Prostate gland (tissue), 2 donors: ENCODE data around the gene LYZL6. TPM values are rescaled to one million over a fixed set of nuclear protein-coding genes. Genes with fewer than 3 reads are reported as not detected.
A peak's percentile ranks its signal among the peaks of the same experiment; 100 is the strongest.
"Not testable (repeated sequence)": the region's sequence is repeated elsewhere in the genome, so short reads cannot be mapped to it uniquely, and the experiment has no call there.

Experiments used
- DNase-seq: peaks from one replicate; pipeline ENCODE4 v3.0.0-alpha.2; 2019; ENCODE audit warnings: low spot score
- H3K27ac ChIP-seq, 2 donors: fragments of 200-600 bp; sonication (generic); 2 replicates each; pipeline ENCODE4 v1.5.1; 2017 to 2019
- H3K27me3 ChIP-seq: fragments of 200-600 bp; sonication (generic); replicated peaks from 2 replicates; pipeline ENCODE4 v1.5.1; 2019; ENCODE audit not compliant: insufficient read depth
- H3K36me3 ChIP-seq, 2 donors: fragments of 200-600 bp; sonication (generic); 1 replicate in 1 of 2; 2 replicates in 1 of 2; pipeline versions ENCODE4 v1.5.1 to v1.8.1; 2017 to 2019
- H3K4me1 ChIP-seq: fragments of 200-600 bp; sonication (generic); replicated peaks from 2 replicates; pipeline ENCODE4 v1.5.1; 2019
- H3K4me3 ChIP-seq, 2 donors: fragments of 200-600 bp; sonication (generic); 2 replicates each; pipeline ENCODE4 v1.5.1; 2017 to 2019
- H3K9me3 ChIP-seq: fragments of 200-600 bp; sonication (generic); 2 replicates; pipeline ENCODE4 v1.5.1; 2017
- CTCF ChIP-seq, 4 experiments: fragments of 200-600 bp in 2 of 4; fragments of 450-650 bp in 2 of 4; sonication (generic) in 2 of 4; IDR thresholded peaks; 1 replicate in 3 of 4; 2 replicates in 1 of 4; pipeline ENCODE4 v1.5.1; 2016 to 2019; ENCODE audit warnings: antibody characterized with exemption in 4 of 4, mild to moderate bottlenecking in 2 of 4, moderate library complexity in 2 of 4
- POLR2A ChIP-seq: fragments of 450-650 bp; IDR thresholded peaks from one replicate; pipeline ENCODE4 v1.6.1; 2016; ENCODE audit warnings: antibody characterized with exemption, mild to moderate bottlenecking
- POLR2AphosphoS5 ChIP-seq: sonication (generic); formaldehyde crosslinking; IDR thresholded peaks from one replicate; pipeline ENCODE4 v1.6.1; 2017; ENCODE audit warnings: antibody characterized with exemption
- WGBS: methylation state at CpG from one replicate; pipeline ENCODE4 v1.1.5; 2018; 5-methylcytosine and 5-hydroxymethylcytosine counted together
- intact Hi-C: fragments of 100-400 bp; cut with DNase I; formaldehyde crosslinking; loops from one replicate; pipeline ENCODE4 v1.14.2; 2022
- total RNA-seq, 2 donors: library from RNA; depleted of rRNA; stranded (reverse); fragments of >200 nt; gene quantifications; one replicate each; pipeline ENCODE4 v1.1.0, GENCODE V29; 2016

LYZL6 gene
- total RNA-seq, 2 donors from 2014 or later, result 4.4 TPM; not detected in 1

- intact Hi-C loops, result no loop called here
- H3K4me3 ChIP-seq, result no peak overlapping the region
- no peaks in the 10 kb centered on the region for H3K36me3 ChIP-seq
- no peak for DNase-seq
- TF ChIP-seq POLR2A (no peak), CTCF (IDR thresholded peaks at IDR 0.05) (no peak), POLR2AphosphoS5 (no peak)
- no peaks in the 10 kb centered on the region for H3K27me3 ChIP-seq
- no peaks in the 10 kb centered on the region for H3K4me1 ChIP-seq
- 90% methylated on average over 9 of the region's 9 CpGs for WGBS
- H3K9me3 ChIP-seq, result no peaks in the 10 kb centered on the region
- H3K27ac ChIP-seq, result no peak overlapping the region
These were observed 41.8 kb downstream of the LYZL6 start for GRCh38 chr17:35901631-35902175.

- TF ChIP-seq CTCF (IDR thresholded peaks at IDR 0.05) (no peak), POLR2A (no peak), POLR2AphosphoS5 (no peak)
- no peaks in the 10 kb centered on the region for H3K4me1 ChIP-seq
- no peak for DNase-seq
- H3K9me3 ChIP-seq, result no peaks in the 10 kb centered on the region
- H3K4me3 ChIP-seq, result no peak overlapping the region
- no peak overlapping the region for H3K27ac ChIP-seq
- 37% methylated on average over 11 of the region's 11 CpGs for WGBS
- H3K27me3 ChIP-seq, result no peaks in the 10 kb centered on the region
- intact Hi-C loops, result no loop called here
- no peaks in the 10 kb centered on the region for H3K36me3 ChIP-seq
These were observed 42.6 kb downstream of the LYZL6 start for GRCh38 chr17:35900708-35901480.

- no peaks in the 10 kb centered on the region for H3K9me3 ChIP-seq
- no peaks in the 10 kb centered on the region for H3K36me3 ChIP-seq
- no peak overlapping the region for H3K4me3 ChIP-seq
- no peak overlapping the region for H3K27ac ChIP-seq
- DNase-seq, result no peak
- no peaks in the 10 kb centered on the region for H3K27me3 ChIP-seq
- WGBS, result 54% methylated on average over 5 of the region's 5 CpGs
- intact Hi-C loops, result no loop called here
- no peaks in the 10 kb centered on the region for H3K4me1 ChIP-seq
- no peak for TF ChIP-seq POLR2A
- TF ChIP-seq CTCF (IDR thresholded peaks at IDR 0.05), result no peak
- no peak for TF ChIP-seq POLR2AphosphoS5
These were observed 43.2 kb downstream of the LYZL6 start for GRCh38 chr17:35900280-35900679.

GRCh38 chr17:35898283-35899070 is 45.0 kb downstream of the LYZL6 start:
- no peaks in the 10 kb centered on the region for H3K36me3 ChIP-seq
- no peaks in the 10 kb centered on the region for H3K9me3 ChIP-seq
- DNase-seq, result peak; percentile 56
- intact Hi-C loops, result no loop called here
- no peaks in the 10 kb centered on the region for H3K4me1 ChIP-seq
- H3K27ac ChIP-seq, result no peak overlapping the region
- WGBS, result 45% methylated on average over 6 of the region's 6 CpGs
- H3K27me3 ChIP-seq, result no peaks in the 10 kb centered on the region
- no peak overlapping the region for H3K4me3 ChIP-seq
- peak; percentile 6 for TF ChIP-seq POLR2AphosphoS5
- TF ChIP-seq CTCF (IDR thresholded peaks at IDR 0.05), result no peak
- TF ChIP-seq POLR2A, result no peak

- H3K27ac ChIP-seq, H3K9me3 ChIP-seq, intact Hi-C loops, H3K4me3 ChIP-seq, DNase-seq, H3K27me3 ChIP-seq, H3K4me1 ChIP-seq, H3K36me3 ChIP-seq: not testable (repeated sequence)
- WGBS, result 96% methylated on average over 7 of the region's 7 CpGs
These were observed 45.7 kb downstream of the LYZL6 start for GRCh38 chr17:35897772-35898171.
